ENCODE data around the gene DLL3. TPM values are rescaled to one million over a fixed set of nuclear protein-coding genes. Genes with fewer than 3 reads are reported as not detected.

Gene DLL3
- total RNA-seq, 1 donor from 2014 or later: not detected

- no peak for DNase-seq (ENCODE audit: low spot score)
Measured at GRCh38 chr19:39554701-39555311, 56.1 kb downstream of the DLL3 start.

- no peak for DNase-seq (ENCODE audit: low spot score)
Measured at GRCh38 chr19:39555883-39556282, 57.1 kb downstream of the DLL3 start.

Other genes with a start within 250 kb of the DLL3 start
- gene IFNL2, start 230.6 kb upstream of the DLL3 start, total RNA-seq: not detected
- not detected for gene IFNL1, start 202.5 kb upstream of the DLL3 start, total RNA-seq
- 1.6 TPM for gene LRFN1, start 178.1 kb upstream of the DLL3 start, total RNA-seq
- 29.0 TPM for gene GMFG, start 162.9 kb upstream of the DLL3 start, total RNA-seq
- 106 TPM for gene SAMD4B, start 156.5 kb upstream of the DLL3 start, total RNA-seq
- gene PAF1, start 107.8 kb upstream of the DLL3 start, total RNA-seq: 50.5 TPM
- 46.0 TPM for gene MED29, start 107.6 kb upstream of the DLL3 start, total RNA-seq
- gene ZFP36, start 92.1 kb upstream of the DLL3 start, total RNA-seq: 180 TPM
- gene PLEKHG2, start 86.3 kb upstream of the DLL3 start, total RNA-seq: 41.8 TPM
- gene RPS16, start 63.0 kb upstream of the DLL3 start, total RNA-seq: 1,378 TPM
- 157 TPM for gene SUPT5H, start 53.4 kb upstream of the DLL3 start, total RNA-seq
- 53.3 TPM for gene TIMM50, start 18.1 kb upstream of the DLL3 start, total RNA-seq
- not detected for gene SELENOV, start 16.2 kb downstream of the DLL3 start, total RNA-seq
- gene EID2B, start 33.9 kb downstream of the DLL3 start, total RNA-seq: 2.6 TPM
- gene EID2, start 41.2 kb downstream of the DLL3 start, total RNA-seq: 15.0 TPM
- gene LGALS13, start 103.6 kb downstream of the DLL3 start, total RNA-seq: not detected
- gene LGALS16, start 157.0 kb downstream of the DLL3 start, total RNA-seq: not detected
- not detected for gene LGALS14, start 205.5 kb downstream of the DLL3 start, total RNA-seq
- gene CLC, start 239.1 kb downstream of the DLL3 start, total RNA-seq: 0.35 TPM